ENCODE results near the gene ID4.
A peak's percentile ranks its signal among the peaks of the same experiment; 100 is the strongest.

Gene ID4

DNA sequence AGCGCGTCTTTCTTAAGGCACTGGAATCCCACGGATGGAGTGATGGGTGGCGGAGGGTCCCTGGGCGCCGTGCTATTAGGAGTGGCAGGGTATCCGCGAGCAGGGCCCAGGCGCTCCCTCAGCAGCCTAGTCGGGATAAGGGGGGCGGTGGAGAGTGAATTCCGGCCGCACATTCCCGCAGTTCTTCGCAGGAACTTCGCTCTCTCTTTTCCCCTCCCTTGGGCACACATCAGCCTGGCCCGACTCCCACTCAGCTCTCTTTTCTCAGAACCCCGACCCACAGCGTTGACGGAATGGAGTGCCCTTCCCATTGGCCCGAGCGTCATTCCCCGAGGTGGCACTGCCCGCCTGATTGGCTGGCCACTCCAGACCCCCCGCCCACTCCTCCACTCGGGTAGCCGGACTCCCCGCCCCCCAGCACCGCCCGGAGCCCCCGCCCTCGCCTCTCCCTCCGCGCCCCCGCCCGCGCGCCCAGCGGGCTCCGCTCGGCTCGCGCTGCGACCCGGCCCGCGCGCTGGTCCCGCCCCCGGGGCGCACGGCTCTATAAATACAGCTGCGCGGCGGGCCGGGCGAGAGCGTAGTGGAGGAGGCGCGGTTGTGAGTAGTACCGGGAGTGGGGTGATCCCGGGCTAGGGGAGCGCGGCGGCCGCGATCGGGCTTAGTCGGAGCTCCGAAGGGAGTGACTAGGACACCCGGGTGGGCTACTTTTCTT is at the start of gene ID4:
ID4 (plus strand) TSS at position 572 of the 712 bp plus-strand sequence. CDS start 385 bp downstream, outside the sequence.
- no peak for DNase-seq

DNA sequence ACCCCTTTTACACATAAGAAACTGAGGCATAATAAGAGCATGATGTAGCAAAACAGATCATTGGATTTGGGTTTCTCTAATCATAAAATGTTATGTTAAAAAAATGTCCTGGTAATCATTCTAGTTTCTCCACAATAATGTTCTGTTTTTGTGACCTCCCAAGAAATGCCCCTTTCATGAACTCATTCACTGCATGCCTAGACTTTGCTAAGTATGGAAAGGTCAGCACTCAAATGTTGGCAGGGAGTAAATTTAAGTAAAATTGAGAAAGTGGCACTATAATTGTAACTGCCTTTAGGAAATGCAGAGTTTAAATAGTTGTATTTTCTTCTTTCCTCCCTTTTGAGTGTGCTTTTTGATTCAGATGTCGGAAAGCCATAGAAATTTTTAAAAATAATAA is 48.5 kb upstream of the ID4 start:
- DNase-seq (no peak), ATAC-seq (no peak)

More for the DNA sequence above, at the start of gene ID4:
- no peak for ATAC-seq

- ATAC-seq (no peak), DNase-seq (no peak)
These were observed 47.9 kb upstream of the ID4 start for GRCh38 chr6:19789100-19789803.

DNA sequence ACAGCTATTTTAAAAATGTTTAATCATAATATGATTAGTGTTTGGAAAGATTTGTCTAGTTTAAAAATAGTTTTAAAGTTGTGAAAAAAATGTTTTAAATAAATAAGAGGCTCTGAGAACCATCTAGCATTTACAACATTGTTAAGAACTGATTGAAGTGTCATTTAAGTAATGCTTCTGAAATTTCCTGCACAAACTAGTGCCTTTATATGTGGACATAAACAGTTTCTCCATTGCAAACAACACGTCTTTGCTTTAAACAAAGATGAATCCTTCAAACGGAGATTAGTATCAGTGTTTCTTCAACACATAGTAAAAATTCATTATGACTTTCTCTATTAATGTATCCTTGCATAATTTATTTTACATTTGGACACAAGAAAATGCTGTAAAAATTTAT is 45.9 kb upstream of the ID4 start:
- DNase-seq, result no peak
- ATAC-seq, result no peak

DNA sequence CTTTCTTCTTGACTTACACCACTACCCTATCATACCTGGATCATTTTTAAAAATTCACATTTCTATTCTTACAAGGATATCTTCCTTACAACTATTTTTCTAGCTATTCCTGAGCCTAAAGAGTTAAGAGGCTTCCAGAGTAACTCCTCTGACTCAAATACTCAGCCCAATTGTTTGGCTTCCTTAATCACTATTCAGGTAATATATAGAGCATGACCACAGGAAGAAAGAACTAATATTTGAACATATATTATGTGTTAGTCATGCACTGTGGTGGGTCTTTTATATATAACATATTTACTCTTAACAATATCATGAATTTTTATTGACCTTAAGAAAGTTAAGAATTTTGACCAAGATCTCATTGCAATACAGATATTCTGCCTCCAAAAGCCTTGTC is 42.0 kb upstream of the ID4 start:
- no peak for ATAC-seq
- DNase-seq, result no peak

DNA sequence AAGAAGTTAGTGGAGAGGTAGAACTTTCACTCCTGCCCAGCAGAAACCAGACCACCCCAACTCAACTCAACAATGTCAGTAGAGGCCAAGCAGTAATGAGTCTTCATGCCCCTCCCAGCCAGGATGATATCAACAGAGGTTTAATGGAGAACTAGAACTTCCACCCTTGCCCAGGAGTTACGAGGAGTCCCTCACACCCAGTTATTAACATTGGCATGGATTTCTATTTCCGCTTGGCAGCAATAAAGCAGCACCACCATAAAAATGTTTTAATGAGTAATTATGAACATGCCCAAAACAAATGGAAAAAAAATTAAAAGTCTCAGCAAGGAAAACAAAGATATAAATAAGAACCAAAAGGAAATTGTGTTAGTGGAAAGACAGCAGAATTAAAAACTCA is 40.7 kb upstream of the ID4 start:
- ATAC-seq (no peak), DNase-seq (no peak)

DNA sequence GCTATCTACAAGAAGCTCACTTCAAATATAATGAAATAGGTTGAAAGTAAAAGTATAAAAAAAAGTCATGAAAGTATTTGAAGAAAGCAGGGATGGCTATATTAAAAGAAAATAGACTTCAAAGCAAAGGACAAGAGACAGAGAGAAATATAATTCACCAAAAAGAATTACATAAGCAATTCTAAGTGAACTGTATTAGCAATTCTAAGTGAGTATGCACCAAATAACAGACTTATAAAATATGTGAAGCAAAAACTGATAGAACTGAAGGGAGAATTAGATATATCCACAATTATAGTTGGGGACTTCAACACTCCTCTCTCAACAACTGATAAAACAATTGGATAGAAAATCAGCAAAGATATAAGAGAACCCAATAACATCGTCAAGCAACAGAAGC is 38.8 kb upstream of the ID4 start:
- ATAC-seq (no peak), DNase-seq (no peak)

GRCh38 chr6:19802656-19803055 is 34.5 kb upstream of the ID4 start:
- no peak for ATAC-seq
- no peak for DNase-seq

GRCh38 chr6:19803331-19804204 is 33.6 kb upstream of the ID4 start:
- DNase-seq (no peak), ATAC-seq (no peak)

GRCh38 chr6:19804205-19805128 is 32.7 kb upstream of the ID4 start:
- peak; percentile 77 for DNase-seq
- peak; percentile 97 for ATAC-seq

DNA sequence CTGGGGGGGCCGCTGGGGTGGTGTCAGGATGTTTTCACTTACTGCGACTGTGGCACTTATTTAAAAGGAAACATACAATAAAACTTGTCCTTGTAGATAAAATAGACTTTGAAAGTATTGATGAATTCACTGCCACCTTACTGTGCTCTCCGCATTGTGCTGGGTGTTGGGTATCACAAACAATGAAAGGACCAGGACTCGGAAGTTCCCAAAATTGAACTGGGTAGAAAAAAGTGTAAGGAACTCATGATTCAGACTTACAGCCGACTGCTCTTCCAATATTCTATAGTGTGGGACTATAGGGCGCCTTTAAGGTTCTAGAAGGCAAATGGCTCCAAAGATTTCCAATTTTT is 32.1 kb upstream of the ID4 start:
- no peak for DNase-seq
- no peak for ATAC-seq

- DNase-seq (no peak), ATAC-seq (no peak)
These were observed 30.2 kb upstream of the ID4 start for GRCh38 chr6:19806971-19807396.

DNA sequence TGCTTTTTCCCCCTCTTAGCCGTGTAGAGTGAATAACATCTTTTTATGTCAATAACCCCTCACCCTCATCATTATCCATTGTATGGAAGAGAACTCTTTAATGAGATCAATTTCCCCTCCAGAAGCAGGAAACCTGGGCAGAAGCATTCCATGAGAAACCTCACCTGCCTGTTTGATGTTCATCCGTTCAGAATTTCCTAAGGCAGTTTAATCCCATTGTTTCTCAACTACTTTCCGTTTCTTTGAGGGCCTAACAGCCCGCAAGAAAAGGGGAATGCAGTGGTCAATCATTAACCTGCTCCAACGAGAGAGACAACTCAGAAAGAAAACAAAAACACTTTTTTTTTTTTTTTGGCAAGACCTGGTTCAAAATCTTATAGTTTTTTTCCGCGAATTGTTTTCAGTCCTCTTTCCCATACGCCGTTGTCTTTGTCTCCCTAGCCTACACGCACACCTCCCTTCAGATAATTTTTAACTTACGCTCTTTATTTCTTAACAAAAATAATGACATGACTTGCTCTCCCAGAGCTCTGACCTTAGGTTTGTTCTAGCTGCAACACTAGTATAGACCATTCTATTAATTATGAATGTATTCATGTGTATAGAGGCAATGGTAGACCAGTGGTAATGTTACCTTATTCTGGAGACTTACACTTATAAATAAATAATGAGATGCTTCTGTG is 25.6 kb upstream of the ID4 start:
- ATAC-seq (no peak), DNase-seq (no peak)

DNA sequence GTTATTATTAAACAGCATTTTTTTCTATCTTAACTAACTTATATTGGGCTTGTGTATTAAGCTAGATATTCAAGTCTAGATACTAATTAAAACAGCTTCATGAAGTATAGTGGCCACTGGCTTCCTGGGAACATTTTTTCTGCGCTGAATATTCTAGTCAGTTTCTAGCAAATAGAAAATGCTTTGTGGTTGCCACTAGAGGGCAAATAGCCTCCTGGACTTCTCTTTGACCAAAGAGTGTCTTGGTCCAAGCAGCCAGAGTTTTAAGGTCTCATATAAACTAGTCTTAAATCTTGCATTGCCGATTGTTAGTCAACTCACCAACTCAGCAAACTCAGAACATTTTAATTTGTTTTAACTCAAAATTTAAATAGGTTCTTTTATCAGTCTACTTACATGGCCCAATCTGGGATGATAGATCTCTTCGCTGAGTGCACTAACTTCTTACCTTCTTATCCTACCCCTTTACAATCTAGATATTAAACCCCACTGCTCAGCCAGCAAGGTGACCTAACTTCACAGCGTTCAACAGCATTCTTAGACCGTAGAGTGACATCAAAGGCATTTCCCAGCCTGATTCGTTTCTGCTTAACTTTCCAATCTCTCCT is 24.6 kb upstream of the ID4 start:
- ATAC-seq (no peak), DNase-seq (no peak)

GRCh38 chr6:19818805-19819204 is 18.4 kb upstream of the ID4 start:
- no peak for DNase-seq

DNA sequence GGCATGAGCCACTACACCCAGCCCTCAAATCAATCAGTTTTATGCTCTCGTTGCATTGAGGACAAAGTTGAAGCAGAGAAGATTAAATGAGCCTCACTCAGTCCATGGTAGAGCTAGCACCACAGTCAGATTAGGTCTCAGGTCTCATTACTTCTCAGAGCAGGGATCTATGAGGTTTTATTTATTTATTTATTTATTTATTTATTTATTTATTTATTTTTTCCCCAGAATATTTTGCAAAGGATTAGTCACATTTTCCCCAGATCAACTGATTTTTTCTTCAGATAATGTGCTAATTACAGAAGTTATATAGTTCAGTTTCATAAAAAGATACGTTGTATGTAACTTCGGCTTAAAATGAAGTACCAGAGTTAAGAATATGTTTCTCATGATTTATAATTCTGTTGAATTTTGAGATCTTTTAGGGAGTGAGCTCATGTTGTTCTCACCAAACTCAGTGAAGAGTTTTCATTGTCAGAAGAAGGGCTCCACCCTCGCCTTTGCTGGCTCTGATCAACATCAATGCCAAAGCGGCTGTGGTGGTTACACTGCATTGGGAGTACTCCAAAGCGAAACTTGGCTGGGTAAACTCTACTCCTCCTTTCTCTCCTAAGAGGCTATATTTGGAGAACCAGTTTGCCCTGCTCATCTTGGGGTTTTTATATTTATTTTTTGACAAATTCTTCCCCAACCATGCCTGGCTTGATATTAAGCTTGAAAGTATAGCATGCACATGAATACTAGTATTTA is 12.9 kb upstream of the ID4 start:
- DNase-seq, result no peak
- ATAC-seq, result no peak

More at GRCh38 chr6:19818805-19819204, 18.4 kb upstream of the ID4 start:
- no peak for ATAC-seq

DNA sequence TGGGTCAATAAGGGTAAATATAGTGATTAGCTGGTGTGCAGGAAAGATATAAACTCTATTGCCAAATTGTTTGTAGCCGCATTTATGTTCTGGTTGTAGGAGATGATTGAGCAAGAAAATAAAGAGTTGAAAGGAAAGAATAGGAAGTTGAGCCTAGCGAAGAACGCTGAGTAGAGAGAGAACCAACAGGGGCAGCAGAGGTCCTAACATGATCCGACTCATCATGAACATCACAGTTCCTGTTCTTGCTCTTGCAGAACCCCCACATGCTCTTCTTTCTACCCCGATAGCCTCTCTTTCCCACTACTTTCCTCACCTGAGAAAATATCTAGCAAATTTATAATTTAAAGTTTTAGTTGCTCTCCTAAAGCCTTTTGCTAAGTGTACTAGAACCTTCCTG is 9.9 kb upstream of the ID4 start:
- no peak for DNase-seq
- no peak for ATAC-seq

DNA sequence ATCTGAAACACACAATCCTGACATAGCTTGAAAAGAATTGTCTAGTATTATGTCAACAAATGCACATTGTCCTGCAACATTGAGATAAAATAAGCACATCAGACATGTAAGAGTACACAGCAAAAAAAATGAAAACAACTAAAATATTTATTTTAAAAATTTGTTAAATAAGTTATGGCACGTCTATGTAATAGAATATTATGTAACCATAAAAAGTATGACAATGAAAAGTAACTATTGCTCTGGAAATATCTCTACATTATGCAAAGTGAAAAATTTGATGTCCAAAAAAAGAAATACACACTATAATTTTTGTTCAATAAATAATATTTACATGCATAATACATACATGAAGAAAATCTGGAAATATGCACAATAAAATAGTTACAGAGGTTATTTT is 9.3 kb upstream of the ID4 start:
- no peak for DNase-seq
- ATAC-seq, result no peak

DNA sequence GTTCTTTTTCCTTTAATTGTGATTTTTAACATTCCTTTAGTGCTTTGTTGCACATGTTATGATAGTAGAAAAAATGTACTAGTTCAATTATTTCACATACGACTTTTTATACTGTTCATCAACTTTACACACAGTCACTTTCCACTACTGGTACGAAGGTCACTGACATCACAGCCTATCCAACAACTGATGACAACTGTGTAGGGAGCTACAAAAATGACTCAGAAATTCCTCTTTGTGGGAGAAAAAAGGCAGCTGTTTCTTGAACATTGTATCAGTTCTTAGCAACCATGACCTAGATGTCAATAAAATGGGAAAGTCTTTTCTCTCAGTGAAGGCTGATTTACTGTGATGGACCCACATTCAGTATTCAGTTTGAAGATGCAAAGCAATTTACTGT is 7.0 kb upstream of the ID4 start:
- ATAC-seq, result no peak
- no peak for DNase-seq

DNA sequence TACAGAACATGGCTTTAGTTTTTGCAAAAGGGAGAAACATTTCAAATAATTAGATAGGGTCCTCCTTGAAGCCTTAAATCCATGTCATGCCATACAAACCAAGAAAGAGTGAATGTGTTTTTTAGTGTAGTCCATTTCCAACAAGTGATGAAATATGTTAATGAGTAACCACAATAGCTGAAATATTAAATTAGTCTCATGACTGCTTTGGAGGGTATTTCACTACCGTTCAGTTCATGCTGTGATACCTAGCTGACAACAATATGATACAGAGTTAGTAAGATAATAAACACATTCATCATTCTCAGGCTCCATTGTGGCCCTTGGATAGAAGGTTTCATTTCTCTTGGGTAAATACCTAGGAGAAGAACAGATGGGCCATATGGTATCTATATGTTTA is 5.8 kb upstream of the ID4 start:
- DNase-seq (no peak), ATAC-seq (no peak)
